DND-41 (cell line): ENCODE results near the gene RXYLT1.

Experiments used
- EZH2 ChIP-seq: IDR thresholded peaks from 3 replicates; pipeline ENCODE4 v1.6.1; 2012; ENCODE audit warnings: borderline replicate concordance, low read depth, mild to moderate bottlenecking, moderate library complexity, low read length, inconsistent platforms; ENCODE audit not compliant: severe bottlenecking
- TF ChIP-seq, protein P1 (sequence below): IDR thresholded peaks from 2 replicates; pipeline ENCODE4 v1.5.1; 2012; ENCODE audit warnings: borderline replicate concordance, low read length, moderate library complexity, mild to moderate bottlenecking; ENCODE audit not compliant: poor library complexity, severe bottlenecking; ENCODE audit errors: extremely low read depth

DNA sequence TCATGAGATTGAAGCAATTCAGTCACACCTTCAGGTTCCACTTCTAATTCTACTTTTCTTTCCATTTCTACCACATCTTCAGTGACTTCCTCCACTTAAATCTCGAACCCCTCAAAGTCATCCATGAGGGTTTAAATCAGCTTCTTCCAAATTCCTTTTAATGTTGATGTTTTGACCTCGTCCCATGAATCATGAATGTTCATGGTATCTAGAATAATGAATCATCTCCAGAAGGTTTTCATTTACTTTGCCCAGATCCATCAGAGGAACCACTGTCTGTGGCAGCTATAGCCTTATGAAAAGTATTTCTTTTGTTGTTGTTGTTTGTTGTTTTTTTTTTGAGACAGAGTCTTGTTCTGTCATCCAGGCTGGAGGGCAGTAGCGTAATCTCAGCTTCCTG, 7.6 kb downstream of the RXYLT1 start:
- TF ChIP-seq, protein P1, sequence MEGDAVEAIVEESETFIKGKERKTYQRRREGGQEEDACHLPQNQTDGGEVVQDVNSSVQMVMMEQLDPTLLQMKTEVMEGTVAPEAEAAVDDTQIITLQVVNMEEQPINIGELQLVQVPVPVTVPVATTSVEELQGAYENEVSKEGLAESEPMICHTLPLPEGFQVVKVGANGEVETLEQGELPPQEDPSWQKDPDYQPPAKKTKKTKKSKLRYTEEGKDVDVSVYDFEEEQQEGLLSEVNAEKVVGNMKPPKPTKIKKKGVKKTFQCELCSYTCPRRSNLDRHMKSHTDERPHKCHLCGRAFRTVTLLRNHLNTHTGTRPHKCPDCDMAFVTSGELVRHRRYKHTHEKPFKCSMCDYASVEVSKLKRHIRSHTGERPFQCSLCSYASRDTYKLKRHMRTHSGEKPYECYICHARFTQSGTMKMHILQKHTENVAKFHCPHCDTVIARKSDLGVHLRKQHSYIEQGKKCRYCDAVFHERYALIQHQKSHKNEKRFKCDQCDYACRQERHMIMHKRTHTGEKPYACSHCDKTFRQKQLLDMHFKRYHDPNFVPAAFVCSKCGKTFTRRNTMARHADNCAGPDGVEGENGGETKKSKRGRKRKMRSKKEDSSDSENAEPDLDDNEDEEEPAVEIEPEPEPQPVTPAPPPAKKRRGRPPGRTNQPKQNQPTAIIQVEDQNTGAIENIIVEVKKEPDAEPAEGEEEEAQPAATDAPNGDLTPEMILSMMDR: no peak
- TF ChIP-seq EZH2: no peak
